H1 (cell line): ENCODE results near the gene LMNA. TPM values are rescaled to one million over a fixed set of nuclear protein-coding genes. Genes with fewer than 3 reads are reported as not detected.

Experiments
- CTCF ChIA-PET: fragments of 300-600 bp; sonication (Branson Sonifier 250); formaldehyde crosslinking; loops from one replicate; lab custom pipeline; 2021; ENCODE audit not compliant: partially characterized antibody; lab: Charles Lee
- POLR2A ChIA-PET: fragments of 300-600 bp; sonication (Branson Sonifier 250); formaldehyde crosslinking; loops from one replicate; lab custom pipeline; 2021; ENCODE audit warnings: inconsistent platforms; ENCODE audit not compliant: partially characterized antibody; lab: Charles Lee
- DNase-seq, 2 experiments: peaks; one replicate each; pipeline versions ENCODE4 v3.0.0 to v3.0.0-alpha.2; 2010 to 2022; ENCODE audit warnings: low spot score in 2 of 2, low read depth in 1 of 2, mixed read lengths in 1 of 2
- FAIRE-seq: peaks from 2 replicates; lab custom pipeline; 2011; peaks lifted over from hg19 to GRCh38; lab: Jason Lieb, UNC
- H2AFZ ChIP-seq: 2 replicates; pipeline ENCODE4 v1.8.1; 2012; ENCODE audit warnings: low read length, inconsistent platforms
- H2AK5ac ChIP-seq: 2 replicates; pipeline ENCODE4 v1.6.1; 2013; ENCODE audit warnings: low read depth, low read length
- H2BK120ac ChIP-seq: replicated peaks from 2 replicates; pipeline ENCODE3; 2013; ENCODE audit warnings: low read depth, low read length, inconsistent platforms
- H2BK12ac ChIP-seq: 2 replicates; pipeline ENCODE4 v1.6.1; 2013; ENCODE audit warnings: low read depth, low read length
- H2BK15ac ChIP-seq: 2 replicates; pipeline ENCODE4 v1.6.1; 2013; ENCODE audit warnings: low read length
- H2BK20ac ChIP-seq: 2 replicates; pipeline ENCODE4 v1.6.1; 2013; ENCODE audit warnings: low read length
- H2BK5ac ChIP-seq: 2 replicates; pipeline ENCODE4 v1.6.1; 2013; ENCODE audit warnings: low read depth, low read length
- H3K14ac ChIP-seq: 2 replicates; pipeline ENCODE4 v1.6.1; 2013; ENCODE audit warnings: inconsistent platforms; ENCODE audit not compliant: insufficient read length
- H3K18ac ChIP-seq: 2 replicates; pipeline ENCODE4 v1.6.1; 2013; ENCODE audit warnings: low read length; ENCODE audit errors: extremely low read depth
- H3K23ac ChIP-seq: 2 replicates; pipeline ENCODE4 v1.6.1; 2013; ENCODE audit warnings: inconsistent platforms; ENCODE audit not compliant: insufficient read length
- H3K23me2 ChIP-seq: 2 replicates; pipeline ENCODE4 v1.6.1; 2013; ENCODE audit warnings: low read depth, low read length
- H3K27ac ChIP-seq: 2 replicates; pipeline ENCODE4 v1.6.1; 2011; ENCODE audit warnings: low read depth, low read length, inconsistent platforms
- H3K27me3 ChIP-seq, 4 experiments: replicated peaks in 1 of 4; 1 replicate in 1 of 4; 2 replicates in 3 of 4; pipeline versions ENCODE4 v1.6.1 to v1.8.1; 2011 to 2013; ENCODE audit warnings: low read length in 3 of 4, mild to moderate bottlenecking in 3 of 4, inconsistent platforms in 2 of 4, mixed read lengths in 2 of 4, moderate library complexity in 1 of 4; ENCODE audit not compliant: control insufficient read depth in 3 of 4, insufficient read depth in 3 of 4; ENCODE audit errors: extremely low read depth in 1 of 4
- H3K36me3 ChIP-seq, 4 experiments: 2 replicates each; pipeline versions ENCODE4 v1.6.1 to v1.8.1; 2011 to 2013; ENCODE audit warnings: mild to moderate bottlenecking in 4 of 4, low read length in 3 of 4, moderate library complexity in 2 of 4, control low read depth in 1 of 4, inconsistent platforms in 1 of 4; ENCODE audit not compliant: insufficient read depth in 4 of 4, control insufficient read depth in 2 of 4
- H3K4ac ChIP-seq: replicated peaks from 2 replicates; pipeline ENCODE3; 2013; ENCODE audit warnings: low read length, low read depth, mixed read lengths, inconsistent platforms; ENCODE audit not compliant: insufficient read length
- H3K4me1 ChIP-seq, 4 experiments: replicated peaks in 1 of 4; 1 replicate in 1 of 4; 2 replicates in 3 of 4; pipeline versions ENCODE4 v1.6.1 to v1.8.1; 2011 to 2013; ENCODE audit warnings: low read length in 3 of 4, inconsistent platforms in 2 of 4, mixed read lengths in 1 of 4; ENCODE audit not compliant: insufficient read depth in 4 of 4, control insufficient read depth in 3 of 4
- H3K4me2 ChIP-seq, 2 experiments: 2 replicates each; pipeline versions ENCODE4 v1.6.1 to v1.8.1; 2011 to 2013; ENCODE audit warnings: low read depth in 2 of 2, low read length in 2 of 2, control low read depth in 1 of 2, inconsistent platforms in 1 of 2, mild to moderate bottlenecking in 1 of 2; ENCODE audit not compliant: insufficient read depth in 1 of 2
- H3K4me3 ChIP-seq, 4 experiments: fragments of 200-600, 300-600 bp in 1 of 4; sonication (generic), shearing (Covaris generic), sonication (Bioruptor Twin) in 1 of 4; 2 replicates each; pipeline versions ENCODE4 v1.5.1 to v1.8.1; 2011 to 2016; ENCODE audit warnings: low read length in 4 of 4, low read depth in 3 of 4, control low read depth in 2 of 4, inconsistent platforms in 2 of 4, mild to moderate bottlenecking in 2 of 4, mixed read lengths in 1 of 4, moderate library complexity in 1 of 4; ENCODE audit not compliant: insufficient read depth in 2 of 4; ENCODE audit errors: extremely low read depth in 1 of 4
- H3K56ac ChIP-seq: replicated peaks from 2 replicates; pipeline ENCODE3; 2013; ENCODE audit warnings: low read depth, mild to moderate bottlenecking, mixed read lengths, low read length, inconsistent platforms; ENCODE audit not compliant: insufficient read length
- H3K79me1 ChIP-seq: 2 replicates; pipeline ENCODE4 v1.6.1; 2013; ENCODE audit warnings: low read depth, low read length, control low read depth
- H3K79me2 ChIP-seq, 2 experiments: 2 replicates each; pipeline versions ENCODE4 v1.6.1 to v1.8.1; 2012 to 2013; ENCODE audit warnings: low read length in 2 of 2, mild to moderate bottlenecking in 2 of 2, inconsistent platforms in 1 of 2; ENCODE audit not compliant: insufficient read depth in 2 of 2, control insufficient read depth in 1 of 2
- H3K9ac ChIP-seq, 4 experiments: replicated peaks in 1 of 4; 1 replicate in 1 of 4; 2 replicates in 3 of 4; pipeline versions ENCODE4 v1.6.1 to v1.8.1; 2011 to 2013; ENCODE audit warnings: low read depth in 3 of 4, low read length in 3 of 4, control low read depth in 2 of 4, mild to moderate bottlenecking in 2 of 4, moderate library complexity in 2 of 4, inconsistent platforms in 1 of 4; ENCODE audit errors: extremely low read depth in 1 of 4
- H3K9me3 ChIP-seq, 2 experiments: 2 replicates each; pipeline versions ENCODE4 v1.6.1 to v1.8.1; 2012 to 2013; ENCODE audit warnings: mild to moderate bottlenecking in 2 of 2, moderate library complexity in 2 of 2, control low read depth in 1 of 2, inconsistent platforms in 1 of 2, low read depth in 1 of 2, low read length in 1 of 2, mixed read lengths in 1 of 2; ENCODE audit not compliant: insufficient read depth in 2 of 2
- H4K20me1 ChIP-seq, 2 experiments: replicated peaks in 1 of 2; 2 replicates each; pipeline versions ENCODE3 to v1.8.1; 2011 to 2013; ENCODE audit warnings: inconsistent platforms in 2 of 2, low read length in 2 of 2, mild to moderate bottlenecking in 1 of 2; ENCODE audit not compliant: insufficient read depth in 2 of 2, control insufficient read depth in 1 of 2
- H4K5ac ChIP-seq: 2 replicates; pipeline ENCODE4 v1.6.1; 2013; ENCODE audit warnings: low read length, low read depth, mixed read lengths, inconsistent platforms; ENCODE audit not compliant: insufficient read length
- H4K8ac ChIP-seq: 2 replicates; pipeline ENCODE4 v1.8.0; 2013; ENCODE audit warnings: mild to moderate bottlenecking, moderate library complexity, low read length, inconsistent platforms; ENCODE audit not compliant: insufficient read depth; ENCODE audit errors: extremely low read depth
- H4K91ac ChIP-seq: replicated peaks from 2 replicates; pipeline ENCODE3; 2013; ENCODE audit warnings: low read length, mixed read lengths, inconsistent platforms; ENCODE audit not compliant: insufficient read length
- GTF2F1 ChIP-seq: IDR thresholded peaks from 2 replicates; pipeline ENCODE4 v1.6.1; 2012; ENCODE audit warnings: low read depth, low read length, improper control_type of control experiment, borderline replicate concordance
- HDAC6 ChIP-seq: IDR thresholded peaks from one replicate; pipeline ENCODE4 v1.7.1; 2012; ENCODE audit warnings: low read depth, mild to moderate bottlenecking, inconsistent platforms, low read length, moderate library complexity
- RBBP5 ChIP-seq: IDR thresholded peaks from 2 replicates; pipeline ENCODE4 v1.7.1; 2012; ENCODE audit warnings: low read depth, mild to moderate bottlenecking, inconsistent platforms, low read length, moderate library complexity, borderline replicate concordance
- SIRT6 ChIP-seq: IDR thresholded peaks from one replicate; pipeline ENCODE4 v1.7.1; 2012; ENCODE audit warnings: low read length, inconsistent platforms
- SP4 ChIP-seq: IDR thresholded peaks from 2 replicates; pipeline ENCODE4 v1.6.1; 2012; ENCODE audit warnings: low read length, inconsistent platforms
- TAF1 ChIP-seq: IDR thresholded peaks from 2 replicates; pipeline ENCODE4 v1.6.1; 2011; ENCODE audit warnings: mild to moderate bottlenecking, low read depth, low read length
- WGBS, 2 experiments: shearing (Covaris generic) in 1 of 2; methylation state at CpG; one replicate each; pipeline versions ENCODE4 v1.1.6 to v1.1.7; 2013 to 2015; ENCODE audit warnings: low lambda C conversion rate in 2 of 2, mixed read lengths in 2 of 2, inconsistent platforms in 1 of 2, low coverage in 1 of 2, missing lambda C conversion rate in 1 of 2; ENCODE audit not compliant: insufficient replicate concordance in 2 of 2, insufficient coverage in 1 of 2, insufficient read length in 1 of 2; ENCODE audit errors: extremely low coverage in 1 of 2, missing lambda C conversion rate in 1 of 2; 5-methylcytosine and 5-hydroxymethylcytosine counted together
- polyA plus RNA-seq, 7 experiments: library from polyadenylated mRNA; depleted of rRNA in 3 of 7; stranded (reverse) in 5 of 7; unstranded in 2 of 7; fragments of >200 nt in 5 of 7; fragments of 200-250 nt in 2 of 7; gene quantifications; 1 replicate in 5 of 7; 2 replicates in 1 of 7; 4 replicates in 1 of 7; pipeline versions ENCODE4 v1.2.1 to v1.2.3, GENCODE V29; 2011 to 2013; ENCODE audit warnings: missing spikeins in 2 of 7, mixed read lengths in 2 of 7
- total RNA-seq: library from RNA; stranded (reverse); fragmentation: NEBNext Ultra II Directional; extraction: Animal tissue kit (Norgen Biotek cat#: 25700); gene quantifications from 2 replicates; pipeline ENCODE4 v1.2.1, GENCODE V29; 2021

Gene LMNA
- total and polyA plus RNA-seq, 2 of the 8 experiments (the other 6 are each of a cell fraction or from before 2014, with no cell fraction given): 25.8 to 46.8 TPM

- no peak overlapping the region for H3K27ac ChIP-seq
- ChIA-PET CTCF (interaction anchor here (0.7 to 10.0 kb wide), 27 partner anchors 8 to 127 kb away, joined by 3 to 139 read pairs (median 9); partner anchors contain the start of genes ARHGEF2, LAMTOR2 and UBQLN4), POLR2A (interaction anchor here (0.7 to 7.3 kb wide), 9 partner anchors 9 to 133 kb away, joined by 3 to 37 read pairs (median 5); partner anchors contain the start of genes ARHGEF2, LAMTOR2, MEX3A and UBQLN4)
- H3K56ac ChIP-seq: no peak overlapping the region
- H2BK15ac ChIP-seq: peak overlapping the region; percentile 88; the same call in 1 of the 2 replicates
- H3K79me1 ChIP-seq: no peaks in the 10 kb centered on the region
- H4K5ac ChIP-seq: no peak overlapping the region
- H3K18ac ChIP-seq: no peak overlapping the region
- peaks cover 0 to 20% (median 12%) of the 10 kb centered on the region in 4 experiments; a peak in 6 of 7 replicates for H3K4me1 ChIP-seq
- H3K36me3 ChIP-seq: 0 out of 8 replicates have a peak, but pooled peaks cover 0 to 2% (median 0%) of the 10 kb centered on the region in 4 experiments
- no peak overlapping the region for H2BK120ac ChIP-seq
- peaks cover 3 to 12% of the 10 kb centered on the region in 2 experiments for H4K20me1 ChIP-seq
- H2AFZ ChIP-seq: no peak overlapping the region
- no peak overlapping the region for H2BK5ac ChIP-seq
- no peak overlapping the region for H3K14ac ChIP-seq
- no peak overlapping the region for H2BK20ac ChIP-seq
- no peak overlapping the region for H4K8ac ChIP-seq
- no peak overlapping the region for H2BK12ac ChIP-seq
- FAIRE-seq (no peak), DNase-seq (no peak)
- WGBS, 2 experiments: 96% methylated on average over 3 of the region's 3 CpGs; no CpG with 5 or more reads in 1 of the 2 experiments
- no peak overlapping the region for H2AK5ac ChIP-seq
- H3K4me3 ChIP-seq: no peak overlapping the region
- H3K23ac ChIP-seq: no peak overlapping the region
- peaks cover 6% of the 10 kb centered on the region for H3K23me2 ChIP-seq
- no peak overlapping the region for H3K4ac ChIP-seq
- H3K9ac ChIP-seq: no peak overlapping the region
- no peak overlapping the region for H3K4me2 ChIP-seq
- no peaks in the 10 kb centered on the region for H3K27me3 ChIP-seq
- H4K91ac ChIP-seq: no peak overlapping the region
- H3K9me3 ChIP-seq: no peaks in the 10 kb centered on the region
- peaks cover 0 to 4% of the 10 kb centered on the region in 2 experiments; a peak in 1 of 4 replicates for H3K79me2 ChIP-seq
- TF ChIP-seq SIRT6: no peak
- TF ChIP-seq TAF1: no peak
- TF ChIP-seq RBBP5: no peak
- TF ChIP-seq GTF2F1: no peak
- TF ChIP-seq HDAC6: no peak
- TF ChIP-seq SP4: no peak
Measured at GRCh38 chr1:156065212-156065611, 49.3 kb upstream of the LMNA start.
